WTC11 (cell line): ENCODE data around the gene SAP30BP. TPM values are rescaled to one million over a fixed set of nuclear protein-coding genes. Genes with fewer than 3 reads are reported as not detected.

Source experiments
- ATAC-seq: fragments of 200-7000 bp; cut with Tn5 transposase; 2 replicates; pipeline ENCODE4 v1.10.0; 2021; ENCODE audit warnings: mild to moderate bottlenecking, moderate library complexity
- CTCF ChIA-PET: fragments of 300-600 bp; sonication (Branson Sonifier 250); formaldehyde crosslinking; loops from one replicate; lab custom pipeline; 2021; ENCODE audit warnings: antibody characterized with exemption; lab: Charles Lee
- POLR2A ChIA-PET: fragments of 350-600 bp; sonication (Branson Sonifier 250); formaldehyde crosslinking; loops from one replicate; lab custom pipeline; 2021; ENCODE audit warnings: antibody characterized with exemption; lab: Charles Lee
- DNase-seq: peaks from one replicate; pipeline ENCODE4 v3.0.0; 2021; ENCODE audit warnings: low spot score
- H3K27ac Mint-ChIP-seq: 2 replicates; pipeline ENCODE4 v1.8.0; 2021; ENCODE audit warnings: mixed read lengths
- H3K27me3 Mint-ChIP-seq: 2 replicates; pipeline ENCODE4 v1.8.0; 2021; ENCODE audit warnings: low read depth, mild to moderate bottlenecking, moderate library complexity, mixed read lengths
- H3K36me3 Mint-ChIP-seq: 2 replicates; pipeline ENCODE4 v1.8.0; 2021; ENCODE audit warnings: mixed read lengths
- H3K4me1 Mint-ChIP-seq: 2 replicates; pipeline ENCODE4 v1.8.0; 2022; ENCODE audit warnings: mixed read lengths
- H3K4me3 Mint-ChIP-seq: 2 replicates; pipeline ENCODE4 v1.8.0; 2021; ENCODE audit warnings: mild to moderate bottlenecking, moderate library complexity, mixed read lengths
- H3K9me3 Mint-ChIP-seq: 2 replicates; pipeline ENCODE4 v1.8.0; 2021; ENCODE audit warnings: mixed read lengths
- AR ChIP-seq: fragments of 250-450 bp; sonication (Bioruptor Pico); IDR thresholded peaks from 2 replicates; pipeline ENCODE4 v1.9.0; 2021; ENCODE audit warnings: mild to moderate bottlenecking
- ATF1 ChIP-seq: sonication (generic); formaldehyde crosslinking; IDR thresholded peaks from 2 replicates; pipeline ENCODE4 v1.8.1; 2023; ENCODE audit warnings: mild to moderate bottlenecking, moderate library complexity, missing genetic modification reagents
- E2F1 ChIP-seq: sonication (generic); formaldehyde crosslinking; IDR thresholded peaks from 2 replicates; pipeline ENCODE4 v1.8.0; 2022; ENCODE audit warnings: mild to moderate bottlenecking, missing genetic modification reagents
- E2F4 ChIP-seq: sonication (generic); formaldehyde crosslinking; IDR thresholded peaks from 2 replicates; pipeline ENCODE4 v1.8.1; 2022; ENCODE audit warnings: low read depth, mild to moderate bottlenecking, moderate library complexity, missing genetic modification reagents, borderline replicate concordance
- ELF4 ChIP-seq: sonication (generic); formaldehyde crosslinking; IDR thresholded peaks from 2 replicates; pipeline ENCODE4 v1.8.1; 2022; ENCODE audit warnings: low read depth, mild to moderate bottlenecking, moderate library complexity, missing genetic modification reagents
- FOXP1 ChIP-seq: sonication (generic); formaldehyde crosslinking; IDR thresholded peaks from 2 replicates; pipeline ENCODE4 v1.8.0; 2022; ENCODE audit warnings: missing genetic modification reagents, mild to moderate bottlenecking, moderate library complexity, borderline replicate concordance
- FOXP4 ChIP-seq: sonication (generic); formaldehyde crosslinking; IDR thresholded peaks from 2 replicates; pipeline ENCODE4 v1.8.0; 2022; ENCODE audit warnings: mild to moderate bottlenecking, missing genetic modification reagents
- JUN ChIP-seq: sonication (generic); formaldehyde crosslinking; IDR thresholded peaks from 2 replicates; pipeline ENCODE4 v1.8.0; 2023; ENCODE audit warnings: mild to moderate bottlenecking, missing genetic modification reagents
- KAT7 ChIP-seq: sonication (generic); formaldehyde crosslinking; IDR thresholded peaks from 2 replicates; pipeline ENCODE4 v1.8.1; 2023; ENCODE audit warnings: missing genetic modification reagents, mild to moderate bottlenecking, borderline replicate concordance
- MXD4 ChIP-seq: fragments of 250-450 bp; sonication (Bioruptor Pico); IDR thresholded peaks from 2 replicates; pipeline ENCODE4 v1.8.0; 2021; ENCODE audit warnings: mild to moderate bottlenecking, moderate library complexity, borderline replicate concordance
- NFYB ChIP-seq: sonication (generic); formaldehyde crosslinking; conservative IDR thresholded peaks from 2 replicates; pipeline ENCODE4 v1.8.0; 2022; ENCODE audit warnings: low read depth, missing genetic modification reagents
- NR2C2 ChIP-seq: sonication (generic); formaldehyde crosslinking; IDR thresholded peaks from 2 replicates; pipeline ENCODE4 v1.8.0; 2022; ENCODE audit warnings: mild to moderate bottlenecking, missing genetic modification reagents
- NR3C1 ChIP-seq: sonication (generic); formaldehyde crosslinking; conservative IDR thresholded peaks from 2 replicates; pipeline ENCODE4 v1.8.1; 2023; ENCODE audit warnings: low read depth, mild to moderate bottlenecking, missing genetic modification reagents
- PREB ChIP-seq: sonication (generic); formaldehyde crosslinking; IDR thresholded peaks from 2 replicates; pipeline ENCODE4 v1.8.1; 2022; ENCODE audit warnings: mild to moderate bottlenecking, missing genetic modification reagents, moderate library complexity, borderline replicate concordance
- SOX15 ChIP-seq: fragments of 250-450 bp; sonication (Bioruptor Pico); IDR thresholded peaks from 2 replicates; pipeline ENCODE4 v1.9.0; 2021; ENCODE audit warnings: mild to moderate bottlenecking
- TCF7 ChIP-seq: sonication (generic); formaldehyde crosslinking; IDR thresholded peaks from 2 replicates; pipeline ENCODE4 v1.8.0; 2022; ENCODE audit warnings: mild to moderate bottlenecking, low read depth, missing genetic modification reagents, moderate library complexity
- TEAD1 ChIP-seq: sonication (generic); formaldehyde crosslinking; IDR thresholded peaks from 2 replicates; pipeline ENCODE4 v1.8.0; 2022; ENCODE audit warnings: mild to moderate bottlenecking, missing genetic modification reagents
- ZMAT4 ChIP-seq: fragments of 250-450 bp; sonication (Bioruptor Pico); IDR thresholded peaks from 2 replicates; pipeline ENCODE4 v1.9.0; 2021; ENCODE audit warnings: mild to moderate bottlenecking
- ZNF317 ChIP-seq: sonication (generic); formaldehyde crosslinking; IDR thresholded peaks from 2 replicates; pipeline ENCODE4 v1.8.1; 2023; ENCODE audit warnings: low read depth, mild to moderate bottlenecking, moderate library complexity, missing genetic modification reagents, borderline replicate concordance
- ZNF416 ChIP-seq: fragments of 250-450 bp; sonication (Bioruptor Pico); IDR thresholded peaks from 2 replicates; pipeline ENCODE4 v1.9.0; 2021; ENCODE audit warnings: mild to moderate bottlenecking, inconsistent platforms
- ZSCAN18 ChIP-seq: fragments of 250-450 bp; sonication (Bioruptor Pico); IDR thresholded peaks from 2 replicates; pipeline ENCODE4 v2.1.2; 2022; ENCODE audit warnings: mild to moderate bottlenecking, moderate library complexity
- total RNA-seq: library from RNA; stranded (reverse); gene quantifications from 3 replicates; pipeline ENCODE4 v1.2.3, GENCODE V29; 2021

SAP30BP gene
- total RNA-seq, 1 experiment from 2014 or later, result 86.8 TPM

GRCh38 chr17:75755205-75755901 lies 88.2 kb downstream of the SAP30BP start (continued):
- TF ChIP-seq E2F4 (no peak), ELF4 (CRISPR knock-in tag) (no peak), ZMAT4 (CRISPR knock-in tag) (no peak), ATF1 (CRISPR knock-in tag) (no peak), PREB (CRISPR knock-in tag) (no peak), AR (CRISPR knock-in tag) (no peak), ZSCAN18 (no peak), FOXP4 (CRISPR knock-in tag) (no peak), E2F1 (CRISPR knock-in tag) (no peak), NFYB (no peak)

- TF ChIP-seq ZNF416 (CRISPR knock-in tag) (no peak), TCF7 (no peak), MXD4 (CRISPR knock-in tag) (no peak), TEAD1 (CRISPR knock-in tag) (no peak), KAT7 (no peak), ZNF317 (CRISPR knock-in tag) (no peak), NR2C2 (CRISPR knock-in tag) (no peak), FOXP1 (CRISPR knock-in tag) (no peak), SOX15 (CRISPR knock-in tag) (no peak), JUN (CRISPR knock-in tag) (no peak), E2F1 (CRISPR knock-in tag) (no peak), NR3C1 (no peak)
- Mint-ChIP-seq H3K27ac (no peak overlapping the region), H3K27me3 (peaks cover 8% of the 10 kb centered on the region), H3K4me3 (no peak overlapping the region), H3K36me3 (no peaks in the 10 kb centered on the region), H3K9me3 (no peaks in the 10 kb centered on the region), H3K4me1 (peaks cover 13% of the 10 kb centered on the region)
- POLR2A ChIA-PET, result interaction anchor here (0.5 kb wide), 1 partner anchor 10 kb away, joined by 3 read pairs; no protein-coding TSS in a partner anchor
- DNase-seq (no peak), ATAC-seq (no peak)
- CTCF ChIA-PET, result interaction anchor here (0.6 to 9.4 kb wide), 4 partner anchors 6 to 155 kb away, joined by 3 to 318 read pairs (median 40); partner anchors contain the start of gene GALK1
These were observed 88.9 kb downstream of the SAP30BP start for GRCh38 chr17:75755990-75756389.
